ENCODE data around the gene SYNPO.

The SYNPO gene

GRCh38 chr5:150659360-150660107 is 19.1 kb downstream of the SYNPO start:
- no peak for DNase-seq

- no peak for DNase-seq
These were observed 19.8 kb downstream of the SYNPO start for GRCh38 chr5:150660108-150660831.

GRCh38 chr5:150661086-150661485 is 20.6 kb downstream of the SYNPO start, which contains the start of gene MYOZ3:
MYOZ3 (plus strand) TSS chr5:150661251; CDS start chr5:150662942, 1,691 bp downstream.
- no peak for DNase-seq

GRCh38 chr5:150661821-150662596 is 21.5 kb downstream of the SYNPO start:
- DNase-seq: no peak

- no peak for DNase-seq
These were observed 22.5 kb downstream of the SYNPO start for GRCh38 chr5:150662731-150663516.

GRCh38 chr5:150663936-150664335 is 23.5 kb downstream of the SYNPO start:
- no peak for DNase-seq

- DNase-seq: no peak
These were observed 24.6 kb downstream of the SYNPO start for GRCh38 chr5:150665044-150665443.

GRCh38 chr5:150670275-150670947 is 30.0 kb downstream of the SYNPO start:
- no peak for DNase-seq

- DNase-seq: no peak
These were observed 30.5 kb downstream of the SYNPO start for GRCh38 chr5:150670948-150671310.

- DNase-seq: no peak
These were observed 31.2 kb downstream of the SYNPO start for GRCh38 chr5:150671509-150672236.

- DNase-seq: no peak
These were observed 31.9 kb downstream of the SYNPO start for GRCh38 chr5:150672237-150672883.

GRCh38 chr5:150672884-150673275 is 32.4 kb downstream of the SYNPO start:
- DNase-seq: no peak

GRCh38 chr5:150674341-150674821 is 33.9 kb downstream of the SYNPO start:
- DNase-seq: no peak

- DNase-seq: no peak
These were observed 34.6 kb downstream of the SYNPO start for GRCh38 chr5:150675069-150675468.

GRCh38 chr5:150676578-150676977 is 36.1 kb downstream of the SYNPO start:
- DNase-seq: no peak

GRCh38 chr5:150689120-150689519 is 48.7 kb downstream of the SYNPO start:
- no peak for DNase-seq

GRCh38 chr5:150690760-150691159 is 50.3 kb downstream of the SYNPO start:
- no peak for DNase-seq

GRCh38 chr5:150692276-150692675 is 51.8 kb downstream of the SYNPO start:
- no peak for DNase-seq

GRCh38 chr5:150694612-150695011 is 54.2 kb downstream of the SYNPO start:
- no peak for DNase-seq

- DNase-seq: no peak
These were observed 59.8 kb downstream of the SYNPO start for GRCh38 chr5:150700246-150700593.

All from T-helper 9 cell (primary cell).